Body of pancreas (tissue), 4 donors: ENCODE data around the gene BOC. TPM values are rescaled to one million over a fixed set of nuclear protein-coding genes. Genes with fewer than 3 reads are reported as not detected.

ENCODE experiments used
- ATAC-seq: fragments of 150-250 bp; one replicate; pipeline ENCODE4 v1.9.1; 2016
- DNase-seq, 4 donors: peaks; one replicate each; pipeline ENCODE4 v3.0.0-alpha.2; 2019
- H3K27ac ChIP-seq, 4 donors: fragments of 200-600 bp; sonication (generic); 1 replicate in 3 of 4; 2 replicates in 1 of 4; pipeline versions ENCODE4 v1.5.1 to v1.6.1; 2016 to 2019; ENCODE audit warnings: mild to moderate bottlenecking in 1 of 4, mixed read lengths in 1 of 4, moderate library complexity in 1 of 4
- H3K27me3 ChIP-seq, 2 donors: fragments of 200-600 bp; sonication (generic); one replicate each; pipeline ENCODE4 v1.6.0; 2016; ENCODE audit warnings: mild to moderate bottlenecking in 1 of 2
- H3K36me3 ChIP-seq, 2 donors: fragments of 200-600 bp; sonication (generic); replicated peaks in 1 of 2; 2 replicates each; pipeline ENCODE4 v1.5.1; 2016; ENCODE audit warnings: low read depth in 2 of 2; ENCODE audit not compliant: insufficient read depth in 1 of 2
- H3K4me1 ChIP-seq: fragments of 200-600 bp; sonication (generic); one replicate; pipeline ENCODE4 v1.6.0; 2016
- H3K4me3 ChIP-seq, 2 donors: fragments of 200-600 bp; sonication (generic); 1 replicate in 1 of 2; 2 replicates in 1 of 2; pipeline ENCODE4 v1.5.1; 2016 to 2019
- H3K9me3 ChIP-seq, 3 donors: fragments of 200-600 bp; sonication (generic); 1 replicate in 2 of 3; 2 replicates in 1 of 3; pipeline ENCODE4 v1.5.1; 2016
- POLR2A ChIP-seq, 3 donors: fragments of 450-650 bp; IDR thresholded peaks; one replicate each; pipeline ENCODE4 v1.6.1; 2016; ENCODE audit warnings: antibody characterized with exemption in 3 of 3, mild to moderate bottlenecking in 2 of 3
- WGBS, 2 donors: methylation state at CpG; one replicate each; pipeline ENCODE4 v1.1.5; 2017; 5-methylcytosine and 5-hydroxymethylcytosine counted together
- intact Hi-C: fragments of 100-400 bp; cut with DNase I; formaldehyde crosslinking; loops from one replicate; pipeline ENCODE4 v1.15.1; 2023
- total RNA-seq, 2 donors: library from RNA; depleted of rRNA; stranded (reverse); fragments of >200 nt; gene quantifications; one replicate each; pipeline ENCODE4 v1.1.0, GENCODE V29; 2016
- TF ChIP-seq, protein P1 (sequence below), 7 experiments: fragments of 450-650 bp in 4 of 7; fragments of 200-600 bp in 3 of 7; sonication (generic) in 3 of 7; IDR thresholded peaks; one replicate each; pipeline ENCODE4 v1.5.1; 2016 to 2019; ENCODE audit warnings: antibody characterized with exemption in 7 of 7

The BOC gene
- total RNA-seq, 2 donors from 2014 or later = 22.7 to 29.6 TPM

DNA sequence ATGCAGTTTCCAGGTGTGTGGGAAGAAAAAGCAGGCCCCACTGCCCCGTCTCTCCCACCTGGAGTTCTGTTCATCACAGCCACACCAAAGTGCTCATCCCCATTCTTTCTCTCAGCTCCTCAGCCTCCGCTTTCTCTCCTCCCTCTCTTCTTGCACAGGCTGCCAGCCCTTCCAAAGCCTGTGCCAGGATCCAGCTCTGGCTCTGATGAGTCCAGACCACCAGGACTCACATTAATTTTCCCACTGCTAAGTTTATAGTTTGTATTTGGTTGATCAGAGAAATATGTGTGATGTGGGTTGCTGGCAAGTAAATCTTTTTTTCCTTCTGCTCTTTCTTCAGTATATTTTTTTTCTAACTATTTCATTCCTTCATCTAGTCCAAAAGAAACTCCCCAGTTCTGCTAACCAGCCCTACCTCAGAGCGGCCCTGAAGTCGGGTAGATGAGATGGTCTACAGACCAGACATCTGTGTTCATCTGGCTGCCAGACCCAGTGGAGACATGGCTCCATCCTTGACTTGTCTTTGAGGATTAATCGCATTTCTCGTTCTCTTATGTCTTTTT is 49.8 kb downstream of the BOC start:
- intact Hi-C loops = no loop called here
- WGBS, 2 donors = 67 to 79% methylated on average over 6 of the region's 6 CpGs
- H3K9me3 ChIP-seq = no peaks in the 10 kb centered on the region
- no peak overlapping the region for H3K4me3 ChIP-seq
- no peak overlapping the region for H3K27ac ChIP-seq
- ATAC-seq (peak; percentile 39), DNase-seq (no peak)
- H3K4me1 ChIP-seq = peaks cover 26% of the 10 kb centered on the region
- H3K36me3 ChIP-seq = no peaks in the 10 kb centered on the region
- no peak for TF ChIP-seq POLR2A (IDR thresholded peaks at IDR 0.05)
- TF ChIP-seq, protein P1, sequence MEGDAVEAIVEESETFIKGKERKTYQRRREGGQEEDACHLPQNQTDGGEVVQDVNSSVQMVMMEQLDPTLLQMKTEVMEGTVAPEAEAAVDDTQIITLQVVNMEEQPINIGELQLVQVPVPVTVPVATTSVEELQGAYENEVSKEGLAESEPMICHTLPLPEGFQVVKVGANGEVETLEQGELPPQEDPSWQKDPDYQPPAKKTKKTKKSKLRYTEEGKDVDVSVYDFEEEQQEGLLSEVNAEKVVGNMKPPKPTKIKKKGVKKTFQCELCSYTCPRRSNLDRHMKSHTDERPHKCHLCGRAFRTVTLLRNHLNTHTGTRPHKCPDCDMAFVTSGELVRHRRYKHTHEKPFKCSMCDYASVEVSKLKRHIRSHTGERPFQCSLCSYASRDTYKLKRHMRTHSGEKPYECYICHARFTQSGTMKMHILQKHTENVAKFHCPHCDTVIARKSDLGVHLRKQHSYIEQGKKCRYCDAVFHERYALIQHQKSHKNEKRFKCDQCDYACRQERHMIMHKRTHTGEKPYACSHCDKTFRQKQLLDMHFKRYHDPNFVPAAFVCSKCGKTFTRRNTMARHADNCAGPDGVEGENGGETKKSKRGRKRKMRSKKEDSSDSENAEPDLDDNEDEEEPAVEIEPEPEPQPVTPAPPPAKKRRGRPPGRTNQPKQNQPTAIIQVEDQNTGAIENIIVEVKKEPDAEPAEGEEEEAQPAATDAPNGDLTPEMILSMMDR (IDR thresholded peaks at IDR 0.05) = no peak
- no peaks in the 10 kb centered on the region for H3K27me3 ChIP-seq

DNA sequence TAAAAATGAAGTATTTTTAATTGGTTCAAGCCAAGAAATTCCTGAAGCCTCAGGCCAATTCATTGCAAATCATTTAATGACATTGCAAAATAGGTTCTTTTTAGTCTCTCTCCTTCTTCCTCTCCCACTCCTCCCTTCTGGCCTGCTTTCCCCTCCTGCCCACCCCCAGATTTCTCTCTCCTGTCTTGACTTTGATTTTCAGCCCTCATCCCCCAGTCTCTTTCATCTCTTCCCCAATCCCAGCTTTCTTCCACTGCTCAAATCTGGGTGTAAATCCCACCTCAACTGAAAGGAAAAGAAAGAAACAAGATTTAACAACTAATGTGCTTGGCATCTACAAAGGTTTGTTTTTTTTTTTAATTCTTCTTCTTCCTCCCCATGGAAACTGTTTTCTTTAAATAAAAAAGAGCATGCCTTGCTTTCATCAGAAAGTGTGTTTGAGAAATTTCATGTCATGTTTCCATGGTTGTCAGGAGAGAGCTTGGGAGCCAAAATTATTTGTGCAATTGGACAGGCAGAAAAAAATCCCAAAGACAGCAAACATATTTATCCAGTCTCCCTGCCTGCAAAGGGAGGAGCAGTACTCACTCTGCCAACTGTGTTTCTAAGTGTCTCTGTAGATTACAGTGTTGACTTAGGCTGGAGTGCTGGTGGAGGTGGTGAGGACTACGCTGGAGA is 50.4 kb downstream of the BOC start:
- TF ChIP-seq, protein P1 (IDR thresholded peaks at IDR 0.05) = no peak
- no peak for TF ChIP-seq POLR2A (IDR thresholded peaks at IDR 0.05)
- WGBS, 2 donors = 20 to 28% methylated on average over 1 of the region's 1 CpG
- peak; percentile 65 for ATAC-seq
- intact Hi-C loops = no loop called here
- H3K36me3 ChIP-seq = no peaks in the 10 kb centered on the region
- peak in 1 of 4 donors; percentile 58 for DNase-seq
- no peak overlapping the region for H3K4me3 ChIP-seq
- H3K4me1 ChIP-seq = peaks cover 26% of the 10 kb centered on the region
- H3K9me3 ChIP-seq = no peaks in the 10 kb centered on the region
- no peak overlapping the region for H3K27ac ChIP-seq
- no peaks in the 10 kb centered on the region for H3K27me3 ChIP-seq

DNA sequence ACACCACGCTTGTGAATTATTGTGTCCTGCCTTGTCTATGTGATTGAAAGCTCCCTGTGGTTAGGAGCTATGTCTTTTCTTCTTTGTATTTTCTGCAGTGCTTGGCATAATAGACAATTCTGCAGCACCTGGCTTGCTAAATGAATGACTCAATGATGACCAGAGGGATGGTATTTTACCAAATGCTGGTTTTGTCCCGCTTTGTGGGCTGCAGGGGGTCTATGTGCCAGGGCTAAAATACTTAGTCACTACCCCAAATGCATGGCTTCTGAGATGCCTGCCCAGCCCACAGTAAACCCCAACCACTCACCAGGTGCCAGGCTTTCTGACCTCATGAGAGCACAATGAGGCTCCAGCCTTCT is 50.9 kb downstream of the BOC start:
- Histone ChIP-seq H3K27ac (no peak overlapping the region), H3K4me3 (no peak overlapping the region), H3K27me3 (no peaks in the 10 kb centered on the region), H3K9me3 (no peaks in the 10 kb centered on the region), H3K4me1 (peaks cover 26% of the 10 kb centered on the region), H3K36me3 (no peaks in the 10 kb centered on the region)
- 63 to 65% methylated on average over 2 of the region's 2 CpGs for WGBS, 2 donors
- ATAC-seq (no peak), DNase-seq (no peak)
- intact Hi-C loops = no loop called here
- TF ChIP-seq, protein P1 (IDR thresholded peaks at IDR 0.05) = no peak
- TF ChIP-seq POLR2A (IDR thresholded peaks at IDR 0.05) = no peak

DNA sequence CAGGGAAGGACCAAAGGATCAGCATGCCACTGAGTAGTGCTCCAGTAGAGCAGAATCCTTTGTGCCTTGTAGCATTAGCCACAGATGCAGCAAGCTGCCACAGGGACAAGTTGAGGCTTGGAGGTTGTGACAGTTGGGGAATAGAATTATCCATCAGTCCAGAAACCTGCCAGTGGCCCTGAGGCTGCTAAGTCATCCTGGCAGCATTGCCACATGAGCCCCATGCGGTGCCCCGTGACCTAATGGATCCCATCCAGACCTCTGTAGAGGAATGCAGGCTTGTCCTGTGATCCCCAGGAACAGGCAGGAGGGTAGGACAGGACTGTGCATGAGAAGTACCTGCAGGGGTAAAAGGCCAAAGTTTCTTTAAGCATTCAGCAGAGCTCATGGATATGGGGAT is 51.7 kb downstream of the BOC start:
- 96 to 100% methylated on average over 2 of the region's 2 CpGs for WGBS, 2 donors
- DNase-seq (no peak), ATAC-seq (no peak)
- H3K4me3 ChIP-seq = no peak overlapping the region
- no peak overlapping the region for H3K27ac ChIP-seq
- TF ChIP-seq POLR2A (IDR thresholded peaks at IDR 0.05) = no peak
- TF ChIP-seq, protein P1 (IDR thresholded peaks at IDR 0.05) = no peak
- no peaks in the 10 kb centered on the region for H3K9me3 ChIP-seq
- H3K27me3 ChIP-seq = no peaks in the 10 kb centered on the region
- H3K4me1 ChIP-seq = peaks cover 26% of the 10 kb centered on the region
- intact Hi-C loops = no loop called here
- no peaks in the 10 kb centered on the region for H3K36me3 ChIP-seq

DNA sequence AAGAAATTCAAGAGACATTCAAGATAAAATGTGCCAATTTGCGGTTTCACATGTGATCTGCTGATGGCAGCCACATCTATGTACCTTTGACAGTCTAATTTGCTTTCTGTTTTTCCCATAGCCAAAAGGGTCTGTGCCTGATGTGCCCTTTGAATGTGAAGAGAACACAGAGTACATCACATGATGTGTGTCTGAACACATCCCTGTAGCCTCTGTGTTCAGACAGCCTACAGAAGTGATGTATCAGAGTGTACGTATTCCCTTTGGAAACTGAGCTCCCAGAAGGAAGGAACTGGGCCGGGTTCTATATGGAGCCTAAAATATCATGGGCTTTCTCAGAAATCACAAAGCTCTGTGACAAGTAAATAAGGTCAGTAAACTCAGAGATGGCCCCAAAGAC is 52.4 kb downstream of the BOC start:
- H3K9me3 ChIP-seq = no peaks in the 10 kb centered on the region
- ATAC-seq = no peak
- intact Hi-C loops = no loop called here
- no peaks in the 10 kb centered on the region for H3K36me3 ChIP-seq
- WGBS, 2 donors = 77% methylated on average over 3 of the region's 3 CpGs
- no peak overlapping the region for H3K4me3 ChIP-seq
- peak overlapping the region in 2 of 4 donors; percentile 18 to 30 for H3K27ac ChIP-seq
- peaks cover 27% of the 10 kb centered on the region for H3K4me1 ChIP-seq
- DNase-seq = no peak
- H3K27me3 ChIP-seq = no peaks in the 10 kb centered on the region
- TF ChIP-seq, protein P1 (IDR thresholded peaks at IDR 0.05) = no peak
- TF ChIP-seq POLR2A (IDR thresholded peaks at IDR 0.05) = no peak
